Measurements from ENCODE around the gene NOTO.
A peak's percentile ranks its signal among the peaks of the same experiment; 100 is the strongest.

NOTO gene

DNA sequence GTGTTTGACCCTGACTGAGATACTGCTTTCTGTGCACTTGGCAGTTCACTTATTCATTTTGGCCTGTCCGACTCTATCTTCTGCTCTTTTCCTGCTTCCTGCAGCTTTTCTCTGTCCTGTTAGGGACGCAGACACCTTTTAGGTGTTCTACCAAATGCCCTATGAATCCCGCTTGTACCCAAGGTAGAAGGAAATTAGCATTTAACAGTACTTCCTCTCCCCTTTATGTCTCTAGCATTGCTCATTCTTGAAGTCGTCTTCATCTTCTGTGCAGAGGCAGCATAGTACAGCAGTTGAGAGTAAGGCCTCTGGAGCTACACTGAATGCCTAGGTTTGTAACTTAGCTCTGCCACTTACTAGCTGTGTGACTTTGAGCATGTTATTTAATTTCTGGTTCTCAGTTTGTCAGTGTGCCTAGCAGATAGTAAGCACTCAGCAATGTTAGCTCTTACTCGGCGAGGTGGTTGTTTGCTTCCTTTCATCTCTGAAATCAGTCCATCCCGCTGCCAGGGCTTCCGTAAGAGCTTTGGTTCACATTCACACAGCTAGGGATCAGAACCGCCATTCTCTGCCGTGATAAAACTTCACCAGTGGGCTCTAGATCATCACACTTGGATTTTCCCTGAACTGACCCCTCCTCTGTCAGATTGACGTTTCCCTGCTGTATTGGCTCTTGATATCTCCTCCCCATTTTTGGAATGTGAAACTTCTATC, 33.1 kb downstream of the NOTO start:
- no peak for DNase-seq

DNA sequence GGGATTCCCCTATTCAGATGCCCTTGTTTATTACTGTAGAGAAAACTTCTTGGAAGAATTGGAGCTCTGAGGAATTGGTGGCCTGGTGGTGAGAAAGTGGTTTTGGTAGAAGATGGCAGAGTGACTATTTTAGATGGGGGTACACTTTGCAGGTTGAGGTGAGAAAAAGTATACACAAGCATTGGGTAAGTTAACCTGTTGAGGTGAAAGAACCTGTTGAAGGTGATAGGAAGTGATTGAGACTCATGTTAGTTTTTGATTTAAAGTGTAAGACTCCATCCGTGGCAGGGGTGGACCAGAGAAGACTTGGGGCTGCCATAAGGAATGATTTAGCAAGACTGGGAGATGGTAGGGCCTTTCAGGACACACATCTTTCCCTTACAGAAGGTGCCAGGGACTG, 34.8 kb downstream of the NOTO start:
- no peak for DNase-seq

DNA sequence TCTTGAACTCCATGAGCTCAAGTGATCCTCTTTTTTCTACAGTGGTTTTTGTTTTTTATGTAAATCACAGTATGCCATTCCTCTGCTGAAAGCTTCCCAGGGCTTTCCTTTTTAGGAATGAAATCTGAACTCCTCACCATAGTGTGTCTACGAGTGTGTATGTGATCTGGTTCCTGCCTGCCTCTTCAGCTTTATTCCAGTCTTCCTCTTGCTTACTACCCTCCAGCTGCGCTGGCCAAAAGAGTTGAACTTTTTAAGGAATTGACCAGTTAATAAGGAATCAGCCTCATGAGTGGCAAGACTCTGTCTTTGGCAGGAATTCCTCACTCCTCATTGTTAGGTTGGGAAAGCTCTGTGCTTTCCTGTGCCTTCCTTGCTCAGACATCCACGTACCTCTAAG, 35.8 kb downstream of the NOTO start:
- DNase-seq = no peak

DNA sequence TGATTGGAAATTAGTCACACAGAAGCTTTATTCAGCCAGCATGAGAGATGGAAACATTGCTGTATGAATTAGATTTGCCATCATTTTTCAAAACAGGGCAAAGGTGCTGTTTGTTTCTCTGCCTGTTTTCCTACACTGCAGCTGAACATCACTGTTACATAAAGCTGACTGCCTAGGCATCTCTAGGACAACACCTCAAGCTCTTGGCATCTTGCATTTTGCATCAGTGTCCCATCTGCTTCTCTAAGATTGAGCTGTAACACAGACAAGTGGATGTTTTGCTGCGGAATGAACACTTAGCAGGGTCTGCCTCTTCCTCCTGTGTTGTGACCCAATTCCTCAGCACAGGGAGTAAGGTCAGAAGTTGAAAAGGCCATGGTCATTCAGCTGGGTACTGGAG, 36.6 kb downstream of the NOTO start:
- no peak for DNase-seq

DNA sequence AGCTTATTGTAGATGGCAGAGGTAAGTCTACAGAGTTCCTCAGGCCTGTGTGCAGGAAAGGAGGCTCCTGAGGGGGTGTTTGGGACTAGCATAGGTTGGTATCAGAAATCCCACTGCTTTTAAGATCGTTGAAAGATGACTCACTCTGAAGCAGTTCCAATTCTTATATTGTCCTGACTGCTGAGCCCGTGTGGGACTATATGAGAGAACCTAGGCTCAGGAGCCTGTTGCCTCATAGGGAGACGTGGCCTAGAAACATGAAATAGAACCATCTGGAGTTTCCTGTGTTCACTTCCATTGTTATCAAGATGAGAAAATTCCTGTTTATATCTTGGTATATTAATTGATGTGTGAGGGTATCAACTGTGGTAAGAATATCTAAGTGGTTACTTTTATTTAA, 37.4 kb downstream of the NOTO start:
- DNase-seq = no peak

DNA sequence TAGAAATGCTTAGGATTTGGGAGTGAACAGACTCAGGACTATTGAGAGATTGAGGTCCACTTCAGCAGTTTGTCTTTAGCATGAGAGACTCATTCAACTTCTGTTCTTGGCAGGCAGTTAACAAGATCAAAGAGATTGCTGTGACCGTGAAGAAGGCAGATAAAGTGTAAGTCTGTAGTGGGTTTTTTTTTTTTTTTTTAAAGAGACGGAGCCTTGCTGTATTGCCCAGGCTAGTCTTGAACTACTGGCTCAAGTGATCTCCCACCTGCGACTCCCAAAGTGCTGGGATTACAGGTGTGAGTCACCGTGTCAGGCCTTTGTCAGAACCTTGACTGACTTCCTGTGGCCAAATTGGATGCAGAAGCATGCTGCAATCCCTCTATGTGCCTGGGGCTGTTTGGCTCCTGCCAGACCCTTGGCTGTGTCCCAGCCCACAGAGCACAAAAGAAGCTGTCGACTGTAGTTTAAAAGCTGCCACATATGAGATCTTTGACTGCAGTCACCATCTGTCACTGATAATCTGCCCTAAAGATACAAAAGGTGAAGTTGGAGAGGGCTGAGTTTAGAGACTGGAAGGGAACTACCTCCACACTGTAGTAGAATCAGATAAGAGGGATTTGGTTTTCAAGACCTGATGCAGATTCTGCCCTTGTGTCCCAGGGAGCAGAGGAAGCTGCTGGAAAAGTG, 41.7 kb downstream of the NOTO start:
- peak in 1 of 3 experiments; percentile 14 for DNase-seq

DNA sequence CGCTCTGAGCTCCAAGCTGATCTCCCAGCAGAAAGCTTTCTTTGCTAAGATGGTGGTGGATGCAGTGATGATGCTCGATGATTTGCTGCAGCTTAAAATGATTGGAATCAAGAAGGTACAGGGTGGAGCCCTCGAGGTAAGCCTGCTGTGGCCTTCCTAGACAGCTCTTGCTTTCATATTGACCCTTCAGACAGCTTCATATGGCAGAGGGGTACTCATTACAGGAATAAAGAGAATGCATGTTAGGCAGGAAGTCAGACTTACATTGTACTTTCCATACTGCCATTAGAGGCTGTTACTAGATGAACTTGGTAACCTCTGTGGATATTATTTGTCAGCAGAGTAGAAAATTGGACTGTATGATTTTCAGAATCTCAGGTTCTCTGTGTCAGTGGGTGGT, 42.2 kb downstream of the NOTO start:
- no peak for DNase-seq

DNA sequence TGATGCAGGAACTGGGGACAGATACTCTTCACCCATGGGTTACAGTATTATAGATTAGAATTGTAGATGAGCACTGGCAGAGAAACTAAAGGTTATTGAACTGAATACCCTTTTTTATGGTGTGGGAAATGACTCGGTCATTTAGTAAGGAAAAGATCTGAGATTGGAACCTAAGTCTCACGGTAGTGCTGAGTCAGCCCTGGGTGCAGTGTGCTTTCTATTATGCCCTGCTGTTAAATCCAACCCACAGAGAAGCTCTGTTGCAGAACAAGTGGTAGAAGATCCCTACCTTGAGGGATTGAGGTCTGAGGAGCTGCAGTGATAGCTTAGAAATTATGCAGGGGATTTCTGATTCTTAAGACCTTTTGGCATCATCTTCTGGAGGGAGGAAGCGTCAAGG, 44.5 kb downstream of the NOTO start:
- DNase-seq = no peak

DNA sequence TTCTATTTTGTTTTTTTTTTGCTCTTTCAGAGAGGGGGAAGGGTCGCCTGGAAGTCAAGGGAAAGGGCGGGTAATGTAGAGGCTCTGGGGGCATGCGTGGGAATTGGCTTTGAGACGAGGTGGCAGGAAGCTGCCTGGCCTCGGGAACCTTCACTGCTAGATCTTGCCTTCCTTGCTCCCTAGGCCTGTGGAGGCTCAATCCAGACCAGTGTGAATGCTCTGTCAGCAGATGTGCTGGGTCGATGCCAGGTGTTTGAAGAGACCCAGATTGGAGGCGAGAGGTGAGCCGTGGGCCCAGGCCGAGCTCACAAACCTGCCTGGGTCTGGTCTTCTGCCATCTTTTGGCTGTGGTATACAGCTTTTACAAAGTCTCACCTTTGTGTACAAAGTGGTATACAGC, 47.3 kb downstream of the NOTO start:
- DNase-seq = no peak

DNA sequence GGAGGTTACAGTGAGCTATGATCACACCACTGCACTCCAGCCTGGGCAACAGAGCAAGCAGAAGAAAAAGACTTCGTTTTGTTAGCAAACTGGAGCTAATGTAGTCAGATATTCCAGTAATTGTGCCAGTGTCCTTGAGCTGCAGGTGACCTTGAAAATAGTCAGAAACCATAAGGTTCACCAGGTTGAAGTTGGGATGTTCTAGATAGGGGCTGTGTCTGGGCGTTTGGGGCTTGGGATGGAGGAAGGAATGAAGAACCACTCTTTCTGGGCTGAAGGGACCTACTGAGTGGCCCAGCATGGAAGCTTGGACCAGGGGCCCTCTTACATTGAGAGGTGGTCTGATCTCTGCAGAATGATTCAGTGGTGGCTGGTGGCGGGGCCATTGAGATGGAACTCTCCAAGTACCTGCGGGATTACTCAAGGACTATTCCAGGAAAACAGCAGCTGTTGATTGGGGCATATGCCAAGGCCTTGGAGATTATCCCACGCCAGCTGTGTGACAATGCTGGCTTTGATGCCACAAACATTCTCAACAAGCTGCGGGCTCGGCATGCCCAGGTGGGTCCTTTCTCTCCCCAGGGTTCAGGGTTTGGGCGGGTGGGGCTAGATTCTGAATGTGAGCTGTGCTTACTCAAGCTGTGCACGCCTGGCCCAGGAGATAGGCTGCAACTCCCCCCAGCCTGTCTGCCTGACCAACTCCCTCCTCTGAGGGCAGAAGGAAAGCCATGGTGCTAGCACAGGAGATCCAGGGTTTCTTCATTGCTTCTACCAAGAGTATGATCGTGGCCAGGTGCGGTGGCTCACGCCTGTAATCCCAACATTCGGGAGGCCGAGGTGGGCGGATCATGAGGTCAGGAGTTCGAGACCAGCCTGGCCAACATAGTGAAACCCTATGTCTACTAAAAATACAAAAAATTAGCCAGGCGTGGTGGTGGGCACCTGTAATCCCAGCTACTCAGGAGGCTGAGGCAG, 48.8 kb downstream of the NOTO start:
- DNase-seq = no peak

DNA sequence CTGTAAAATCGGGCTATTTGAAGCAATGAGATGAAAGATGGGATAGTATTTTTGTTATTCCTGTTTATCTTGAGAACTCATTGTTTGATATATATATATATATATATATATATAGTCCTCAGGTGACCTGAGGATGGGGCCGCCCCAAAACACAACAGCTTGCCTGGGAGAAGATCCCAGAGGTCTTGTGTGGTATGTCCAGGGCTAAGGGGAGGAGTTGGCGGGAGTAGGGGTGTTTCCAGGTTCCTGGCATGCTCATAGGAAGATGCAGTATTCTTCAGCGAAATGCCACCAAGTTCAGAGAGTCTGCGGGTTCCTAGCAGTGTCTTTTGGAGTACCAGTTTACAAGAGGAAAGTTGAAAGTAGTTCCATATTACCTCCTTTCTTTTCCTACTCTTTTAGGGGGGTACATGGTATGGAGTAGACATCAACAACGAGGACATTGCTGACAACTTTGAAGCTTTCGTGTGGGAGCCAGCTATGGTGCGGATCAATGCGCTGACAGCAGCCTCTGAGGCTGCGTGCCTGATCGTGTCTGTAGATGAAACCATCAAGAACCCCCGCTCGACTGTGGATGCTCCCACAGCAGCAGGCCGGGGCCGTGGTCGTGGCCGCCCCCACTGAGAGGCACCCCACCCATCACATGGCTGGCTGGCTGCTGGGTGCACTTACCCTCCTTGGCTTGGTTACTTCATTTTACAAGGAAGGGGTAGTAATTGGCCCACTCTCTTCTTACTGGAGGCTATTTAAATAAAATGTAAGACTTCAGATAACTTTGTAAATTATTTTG, 50.1 kb downstream of the NOTO start:
- DNase-seq = peak in 1 of 3 experiments; percentile 12

DNA sequence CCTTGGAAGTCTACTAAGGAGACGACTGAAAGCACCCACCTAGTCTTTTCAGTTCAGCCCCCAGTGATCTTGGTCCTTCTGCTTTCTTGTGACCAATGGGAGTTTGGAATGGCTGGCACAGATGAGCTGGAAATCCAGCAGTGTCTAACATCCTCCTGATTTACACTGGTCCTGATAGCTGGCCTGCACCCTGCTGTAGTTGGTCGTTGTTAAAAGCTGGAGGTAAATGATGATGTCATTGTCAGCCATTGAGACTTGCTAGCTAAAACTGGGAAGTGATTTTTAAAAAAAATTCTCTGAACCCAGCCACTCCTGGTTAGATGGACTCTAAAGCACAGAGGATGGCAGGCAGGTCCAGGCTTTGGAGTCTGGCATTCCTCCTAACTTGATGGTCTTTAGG, 51.0 kb downstream of the NOTO start:
- DNase-seq = no peak

DNA sequence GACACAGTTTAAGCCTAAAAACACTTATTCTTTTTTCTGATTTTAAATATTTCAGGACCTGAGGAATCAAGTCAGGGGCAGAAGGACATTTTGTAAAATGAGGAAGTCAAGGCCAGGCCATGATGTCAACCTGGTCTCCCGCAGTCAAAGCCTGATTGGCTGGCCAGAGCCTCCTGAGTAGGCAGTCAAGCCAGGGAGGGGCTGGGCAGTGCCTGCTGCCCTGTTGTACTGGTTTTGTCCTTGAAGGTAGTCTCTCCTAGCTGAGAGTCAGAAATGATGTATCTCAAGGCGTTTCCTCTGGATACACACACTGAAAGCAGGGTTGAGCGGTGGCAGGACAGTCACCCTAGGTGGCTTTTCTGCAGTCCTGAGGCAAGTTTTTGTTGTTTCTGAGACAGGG, 51.5 kb downstream of the NOTO start:
- no peak for DNase-seq

DNA sequence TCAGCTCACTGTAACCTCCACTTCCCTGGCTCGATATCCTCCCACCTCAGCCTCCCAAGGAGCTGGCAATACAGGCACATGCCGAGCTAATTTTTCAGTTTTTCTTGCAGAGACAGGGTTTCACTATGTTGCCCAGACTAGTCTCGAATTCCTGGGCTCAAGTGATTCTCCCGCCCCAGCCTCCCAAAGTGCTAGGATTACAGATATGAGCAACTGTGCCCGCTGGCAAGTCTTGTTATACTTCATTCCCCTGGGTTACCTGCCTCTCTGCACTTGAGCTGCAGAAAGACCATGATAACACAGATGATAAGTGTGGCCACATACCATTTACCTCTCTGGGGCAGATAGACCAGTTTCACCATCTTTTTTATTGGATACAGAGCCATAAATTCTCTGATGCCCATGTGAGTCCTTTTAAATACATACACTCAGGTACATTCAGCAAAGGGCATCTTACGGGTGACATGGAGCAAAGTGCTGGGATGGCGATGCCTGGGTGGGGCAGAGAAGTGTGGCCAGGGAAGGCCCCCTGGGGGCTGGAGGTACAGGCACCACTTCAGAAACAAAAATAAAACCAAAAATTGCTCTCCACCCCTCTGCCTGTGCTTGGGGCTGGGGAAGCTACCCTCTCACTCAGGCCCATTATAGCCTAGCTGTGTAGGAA, 52.1 kb downstream of the NOTO start:
- DNase-seq = peak in 1 of 3 experiments; percentile 36

DNA sequence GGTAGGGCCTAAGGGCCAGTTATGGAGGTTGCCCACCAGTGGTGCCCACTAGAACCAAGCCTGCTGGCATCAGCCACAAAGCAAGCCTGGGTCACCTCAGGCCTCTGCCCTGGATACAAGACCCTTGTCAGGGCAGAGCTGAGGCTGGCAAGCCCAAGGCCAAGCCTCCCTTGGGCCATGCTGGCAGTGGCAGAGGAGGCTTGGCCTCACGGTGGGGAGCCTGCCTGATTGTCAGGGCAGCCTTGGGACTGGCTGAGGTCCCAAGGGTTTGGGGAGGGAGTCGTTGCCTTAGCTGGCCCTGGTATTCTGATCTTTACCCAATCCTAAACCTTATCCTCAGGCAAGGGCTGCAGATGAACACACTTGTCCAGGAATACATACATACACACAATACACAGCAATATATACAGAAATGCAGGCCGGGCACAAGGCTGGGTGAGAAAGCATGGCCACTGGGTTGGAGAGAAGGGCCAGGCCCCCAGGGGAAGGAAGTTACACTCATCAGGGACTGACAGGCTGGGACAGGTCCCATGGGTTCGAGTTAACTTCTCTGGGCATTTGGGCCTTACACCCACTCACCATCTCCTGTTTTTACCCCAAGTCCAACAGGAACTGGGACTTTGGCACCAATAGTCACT, 52.8 kb downstream of the NOTO start:
- no peak for DNase-seq

DNA sequence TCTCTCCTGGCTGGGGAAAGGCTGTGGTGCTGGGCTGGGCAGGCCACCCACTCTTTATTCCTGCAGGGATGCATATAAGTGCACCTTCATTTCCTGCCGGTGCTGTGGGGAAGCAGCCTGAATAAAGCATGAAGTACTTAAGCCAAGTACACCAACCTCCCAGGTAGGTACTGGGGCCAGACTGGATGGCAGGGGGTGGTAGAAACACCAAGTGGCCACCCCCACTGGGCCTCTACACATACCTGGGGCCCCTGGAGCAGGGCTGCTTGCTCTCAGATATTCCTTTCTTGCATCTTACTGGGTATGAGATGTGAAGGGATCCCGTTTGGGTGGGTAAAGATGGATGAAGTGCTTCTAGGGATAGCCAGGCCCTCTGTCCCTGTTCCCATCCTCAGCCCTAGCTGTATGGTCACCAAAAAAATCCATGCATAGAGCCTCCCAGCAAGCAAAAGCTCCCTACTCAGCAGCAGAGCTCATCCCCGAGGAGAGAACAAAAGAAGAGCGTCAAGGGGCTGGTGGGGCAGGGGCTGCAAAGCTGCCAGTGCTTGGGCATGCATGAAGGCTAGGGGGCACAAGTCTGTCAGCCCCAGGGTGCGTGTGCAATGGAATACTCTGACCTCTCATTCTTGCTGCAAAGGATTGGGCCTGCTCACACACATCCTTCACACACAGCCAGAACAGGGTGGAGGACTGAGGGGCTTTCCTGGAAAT, 53.7 kb downstream of the NOTO start:
- no peak for DNase-seq

DNA sequence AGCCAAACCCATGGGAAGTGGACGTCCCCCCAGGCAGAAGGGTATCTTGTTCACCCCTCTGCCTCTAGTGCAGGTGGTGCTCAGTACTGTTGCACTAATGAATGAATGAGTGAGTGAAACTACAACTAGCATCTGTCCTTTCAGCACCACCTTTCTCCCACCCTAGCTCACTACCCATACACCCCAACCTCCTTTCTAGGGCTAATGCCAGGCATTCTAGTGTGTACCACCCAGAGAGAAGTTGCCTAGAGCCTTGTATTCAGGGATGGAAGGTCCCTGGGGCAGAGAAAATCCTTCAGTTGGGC, 54.2 kb downstream of the NOTO start:
- DNase-seq = no peak

DNA sequence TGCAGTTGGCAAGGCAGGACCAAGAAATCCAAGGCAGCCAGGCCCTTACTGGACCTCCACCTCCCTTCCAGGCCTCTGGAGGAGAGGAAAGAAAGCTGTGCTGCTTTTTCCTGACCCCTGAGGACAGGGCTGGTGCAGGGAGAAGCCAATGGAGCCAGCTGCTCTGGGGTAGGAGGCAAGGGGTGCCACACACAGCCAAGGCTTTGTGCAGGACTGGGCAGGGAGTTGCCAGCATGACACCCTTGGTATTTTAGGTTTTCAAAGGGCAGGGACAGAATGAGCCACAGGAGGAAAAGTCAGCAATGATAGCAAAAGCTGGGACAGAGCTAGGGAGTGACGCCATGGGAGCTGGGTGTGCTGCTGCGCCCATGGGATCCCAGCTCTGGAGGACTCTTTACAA, 54.6 kb downstream of the NOTO start:
- DNase-seq = no peak

DNA sequence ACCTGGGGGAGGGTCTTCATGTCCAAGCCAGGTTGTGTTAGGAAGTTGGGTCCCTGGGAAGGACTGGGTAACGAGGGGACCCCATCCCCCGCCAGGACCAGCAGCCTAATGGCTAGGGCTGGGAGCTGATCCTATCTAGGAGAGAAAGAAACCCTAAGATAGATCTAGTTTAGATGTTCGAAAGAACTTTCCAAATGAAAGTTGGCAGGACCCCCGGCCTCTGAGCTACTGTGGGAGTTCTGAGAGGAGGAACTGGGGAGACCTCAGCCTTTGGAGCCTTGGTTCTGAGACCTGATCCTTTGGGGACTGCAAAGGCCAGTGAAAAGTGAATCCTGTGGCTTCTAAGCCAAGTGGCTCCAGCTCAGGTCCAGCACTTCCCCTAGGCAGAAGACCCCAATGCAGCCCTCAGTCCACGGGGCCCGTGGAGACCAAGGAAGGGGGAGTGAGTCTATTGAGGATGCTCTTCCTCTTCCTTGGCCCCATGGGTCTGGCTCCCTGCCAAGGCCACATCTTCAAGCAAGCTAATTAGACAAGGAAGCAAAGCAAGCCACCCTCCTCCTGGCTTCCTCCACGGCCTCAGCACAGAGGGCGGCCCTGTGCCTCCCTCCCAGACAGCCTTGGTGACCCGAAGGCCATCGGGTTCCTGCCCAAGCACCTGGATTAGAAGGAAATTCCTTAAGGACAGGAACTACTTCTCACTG, 55.2 kb downstream of the NOTO start:
- DNase-seq = no peak

DNA sequence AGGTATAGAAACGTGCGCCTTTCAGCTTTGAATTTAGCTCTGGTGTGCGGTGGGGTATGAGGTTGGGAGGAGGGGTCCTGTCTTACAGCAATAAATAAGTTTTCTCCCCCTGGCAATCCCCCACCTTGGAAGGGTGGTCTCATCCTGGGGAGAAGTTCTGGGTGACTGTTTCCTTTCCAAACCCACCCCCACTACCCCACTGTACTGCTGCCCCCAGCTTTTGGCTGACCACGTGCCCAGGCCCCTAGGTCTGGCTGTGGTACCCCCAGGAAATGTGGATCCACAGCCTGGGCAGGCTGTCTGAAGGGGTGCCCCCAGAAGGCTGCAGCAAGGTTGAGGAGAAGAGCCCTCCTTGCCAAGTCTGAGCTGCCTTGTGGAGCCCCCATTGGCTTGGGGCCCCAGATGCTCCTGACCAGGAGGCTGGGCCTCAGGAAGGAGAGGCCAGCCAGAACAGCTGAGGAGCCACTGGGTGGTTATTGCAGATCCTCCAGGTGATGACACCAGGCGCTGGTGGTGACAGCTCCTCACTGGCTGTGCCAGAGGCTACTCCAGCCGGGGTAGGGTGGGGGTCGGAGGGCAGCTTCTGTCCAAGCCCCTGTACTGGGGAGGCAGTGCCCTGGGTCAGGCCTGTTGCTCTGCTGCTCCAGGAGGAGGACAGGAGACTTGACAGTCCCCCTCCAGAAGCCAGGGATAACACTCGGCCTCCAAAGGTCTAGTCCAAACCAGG, 56.0 kb downstream of the NOTO start:
- no peak for DNase-seq

Measured in NCI-H1417 (cell line).